NK-92 (cell line): ENCODE data around the gene SAFB.
"Not testable (repeated sequence)": the region's sequence is repeated elsewhere in the genome, so short reads cannot be mapped to it uniquely, and the experiment has no call there.

Experiments used
- DNase-seq: peaks from one replicate; lab custom pipeline; 2025; ENCODE audit not compliant: unreplicated experiment; lab: John Stamatoyannopoulos, UW

Gene SAFB

DNA sequence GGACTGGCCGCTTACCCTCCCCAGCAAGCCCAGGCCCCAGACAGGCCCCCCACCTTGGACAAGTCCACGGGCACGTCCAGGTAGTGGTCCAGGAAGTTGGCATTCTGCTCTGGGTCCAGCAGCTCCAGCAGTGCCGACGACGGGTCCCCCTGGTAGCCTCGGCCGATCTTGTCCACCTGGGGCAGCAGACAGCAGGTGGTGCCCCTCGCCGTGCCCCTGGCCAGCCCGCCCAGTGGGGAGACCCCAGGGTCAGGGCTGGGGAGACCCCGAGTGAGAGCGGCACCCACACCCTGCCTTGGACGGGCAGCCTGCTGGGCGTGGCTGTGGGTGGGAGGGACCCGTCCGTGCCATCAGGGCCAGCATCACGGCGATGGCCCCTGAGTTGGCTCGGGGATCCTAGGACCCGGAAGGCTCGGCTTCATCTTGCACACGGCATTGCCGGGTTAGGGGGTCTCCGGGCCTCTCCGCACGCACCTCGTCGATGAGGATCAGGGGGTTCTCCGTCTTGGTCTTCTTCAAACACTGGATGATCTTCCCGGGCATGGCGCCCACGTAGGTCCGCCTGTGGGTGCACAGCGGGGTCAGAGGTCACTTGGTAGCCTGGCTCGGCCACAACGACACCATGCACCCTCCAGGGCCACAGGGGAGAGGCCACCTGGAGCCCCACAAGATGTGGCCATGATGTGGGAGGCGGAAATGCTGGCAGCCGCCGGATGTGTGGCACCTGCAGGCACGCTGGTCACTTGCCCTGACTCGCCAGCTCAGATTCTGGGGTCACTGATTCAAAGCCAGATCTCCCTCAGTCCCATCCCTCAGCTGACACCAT, 73.5 kb downstream of the SAFB start:
- DNase-seq: no peak

GRCh38 chr19:5697022-5697889, 74.4 kb downstream of the SAFB start:
- DNase-seq: no peak

- DNase-seq: no peak
These were observed 75.2 kb downstream of the SAFB start for GRCh38 chr19:5697890-5698634.

DNA sequence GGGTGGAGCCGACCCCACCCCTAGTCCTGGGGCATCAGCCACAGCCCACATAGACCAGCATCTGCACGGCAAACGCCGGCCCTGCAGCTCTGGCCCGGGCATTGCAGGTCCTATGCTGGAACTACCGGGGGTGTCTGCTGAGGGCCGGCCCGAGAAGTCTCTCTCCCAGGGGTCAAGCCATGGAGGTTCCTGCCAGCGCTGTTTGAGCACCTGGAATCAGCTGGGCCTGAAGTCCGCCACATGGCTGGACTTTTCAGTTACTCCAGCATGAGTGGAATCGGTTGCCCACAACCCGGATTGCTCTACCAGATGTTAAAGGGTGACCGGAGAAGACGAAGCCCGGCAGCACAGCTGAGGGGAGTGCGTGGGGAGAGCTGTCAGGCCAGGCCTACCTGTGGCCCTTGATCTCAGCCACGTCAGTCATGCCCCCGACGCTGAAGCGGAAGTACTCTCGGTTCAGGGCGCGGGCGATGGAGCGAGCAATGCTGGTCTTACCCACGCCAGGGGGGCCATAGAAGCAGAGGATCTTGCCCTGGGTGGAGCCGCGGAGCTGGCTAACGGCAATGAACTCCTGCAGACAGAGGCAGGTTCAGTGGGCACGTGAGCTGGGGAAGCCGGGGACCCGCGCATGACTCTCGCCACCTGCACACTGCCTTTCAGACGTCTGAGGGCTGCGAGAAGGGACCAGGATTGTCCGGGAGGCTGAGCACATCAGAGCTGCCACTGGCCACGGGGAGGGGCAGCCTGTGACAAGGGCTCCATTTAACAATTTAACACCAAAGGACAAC, 75.9 kb downstream of the SAFB start:
- DNase-seq: no peak

- no peak for DNase-seq
These were observed 77.7 kb downstream of the SAFB start for GRCh38 chr19:5700455-5701092.

GRCh38 chr19:5702053-5702410, 79.1 kb downstream of the SAFB start:
- not testable (repeated sequence) for DNase-seq

GRCh38 chr19:5703819-5704818, 81.2 kb downstream of the SAFB start:
- DNase-seq: no peak

- DNase-seq: no peak
These were observed 82.7 kb downstream of the SAFB start for GRCh38 chr19:5705552-5705951.

DNA sequence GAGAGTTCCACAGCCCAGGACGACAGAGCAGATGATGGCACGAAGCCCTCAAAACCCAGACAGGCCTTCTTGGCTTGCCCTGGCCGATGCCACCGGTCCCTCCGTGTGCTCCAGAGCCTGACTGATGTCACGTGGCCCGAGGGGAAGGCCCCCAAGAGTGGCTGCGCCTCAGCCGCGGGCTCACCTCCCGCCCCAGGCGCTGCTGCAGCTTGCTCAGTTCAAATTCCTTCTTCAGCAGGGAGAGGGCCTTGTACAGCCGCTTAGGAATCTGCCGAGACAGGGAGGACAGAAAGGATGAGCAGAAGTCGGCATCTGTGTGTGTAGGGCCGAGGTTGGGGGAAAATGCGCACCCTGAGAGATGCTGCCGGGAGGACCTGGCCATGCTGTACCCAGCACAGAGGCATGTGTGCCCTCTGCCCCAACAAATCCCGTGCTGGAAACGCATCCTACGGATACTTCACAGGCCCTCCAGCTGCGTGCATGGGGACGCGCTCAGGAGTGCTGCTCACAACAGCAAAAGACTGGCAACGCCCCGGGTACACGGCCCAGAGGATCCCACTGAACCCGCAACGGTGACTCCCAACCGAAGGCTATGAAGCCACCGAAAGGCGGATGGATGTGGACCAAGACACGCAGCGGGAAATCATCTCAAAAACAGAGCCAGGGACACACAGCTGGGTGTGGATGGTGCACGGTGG, 84.1 kb downstream of the SAFB start:
- no peak for DNase-seq

- no peak for DNase-seq
These were observed 85.0 kb downstream of the SAFB start for GRCh38 chr19:5707576-5708575.

- no peak for DNase-seq
These were observed 88.1 kb downstream of the SAFB start for GRCh38 chr19:5711025-5711424.

DNA sequence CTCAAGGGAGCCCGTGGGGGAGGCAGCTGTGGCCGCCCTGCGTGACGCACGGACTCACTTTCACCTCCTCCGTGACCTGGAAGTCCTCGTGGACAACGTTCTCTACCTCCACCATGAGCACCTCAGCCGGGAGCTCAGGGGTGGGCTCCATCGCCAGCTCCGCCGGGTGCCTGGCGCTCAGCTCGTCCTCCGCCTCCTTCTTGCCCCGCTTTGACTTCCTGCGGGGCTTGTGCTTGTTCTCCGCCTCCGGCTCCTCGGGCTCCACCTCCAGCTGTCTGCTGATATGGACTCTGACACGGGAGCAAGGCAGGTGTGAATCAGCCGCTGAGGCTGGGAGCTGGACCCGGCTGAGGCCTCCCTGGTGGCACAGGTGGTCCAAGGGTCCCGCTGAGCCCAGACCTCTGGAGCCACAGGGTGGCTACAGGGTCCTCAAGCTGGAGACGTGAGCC, 88.9 kb downstream of the SAFB start:
- no peak for DNase-seq

DNA sequence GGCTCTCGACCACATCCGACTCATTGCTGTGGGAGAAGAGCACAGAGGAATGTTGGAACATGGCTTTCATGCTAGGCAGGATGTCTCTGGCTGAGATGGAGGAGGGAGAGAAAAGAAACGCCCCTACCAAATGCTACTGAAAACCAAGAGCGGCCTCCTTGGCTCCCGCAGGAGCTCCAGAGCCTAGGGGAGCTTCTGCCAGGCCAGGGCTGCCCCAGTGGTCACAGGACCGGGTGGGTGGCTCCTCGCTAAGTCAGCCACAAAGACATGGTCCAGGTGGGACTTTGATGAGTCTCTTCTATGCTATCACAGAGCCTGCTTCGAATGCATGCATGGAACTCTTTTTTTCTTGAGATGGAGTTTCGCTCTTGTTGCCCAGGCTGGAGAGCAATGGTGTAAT, 90.3 kb downstream of the SAFB start:
- DNase-seq: no peak

DNA sequence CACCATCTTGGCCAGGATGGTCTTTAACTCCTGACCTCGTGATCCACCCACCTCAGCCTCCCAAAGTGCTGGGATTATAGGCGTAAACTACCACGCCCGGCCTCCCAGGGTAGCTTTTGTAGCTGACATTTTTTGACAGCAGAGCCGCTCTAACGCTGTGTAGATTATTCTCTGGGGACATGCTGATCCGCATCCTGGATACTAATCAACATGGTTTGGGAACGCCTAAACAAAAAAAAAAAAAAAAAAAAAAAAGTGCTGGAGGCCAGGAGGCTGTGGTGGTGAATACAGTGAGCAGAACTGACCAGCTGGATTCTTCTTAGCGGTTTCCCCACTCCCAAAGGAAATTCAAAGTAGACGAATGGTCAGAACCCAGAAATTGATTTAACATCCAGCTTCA, 91.9 kb downstream of the SAFB start:
- DNase-seq: no peak

GRCh38 chr19:5717215-5717935, 94.5 kb downstream of the SAFB start:
- DNase-seq: no peak
